Measurements from ENCODE around the gene SLC9B2.

DNA sequence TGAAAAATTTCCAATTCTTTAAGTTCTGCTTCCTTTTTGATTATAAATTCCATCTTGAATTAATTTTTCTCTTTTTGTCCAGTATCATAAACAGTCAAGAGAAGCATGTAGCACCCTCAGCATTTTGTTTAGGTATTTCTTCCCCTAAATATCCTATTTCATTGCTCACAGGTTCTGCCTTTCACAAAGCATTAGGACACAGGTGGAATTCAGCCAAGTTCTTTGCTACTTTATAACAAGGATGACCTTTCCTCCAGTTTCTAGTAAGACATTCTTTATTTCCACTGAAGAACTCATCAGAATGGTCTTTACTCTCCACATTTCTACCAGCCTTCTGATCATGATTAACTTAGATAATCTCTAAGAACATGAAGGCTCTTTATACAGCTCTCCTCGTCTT lies 64.5 kb downstream of the SLC9B2 start:
- TF ChIP-seq, protein P1, sequence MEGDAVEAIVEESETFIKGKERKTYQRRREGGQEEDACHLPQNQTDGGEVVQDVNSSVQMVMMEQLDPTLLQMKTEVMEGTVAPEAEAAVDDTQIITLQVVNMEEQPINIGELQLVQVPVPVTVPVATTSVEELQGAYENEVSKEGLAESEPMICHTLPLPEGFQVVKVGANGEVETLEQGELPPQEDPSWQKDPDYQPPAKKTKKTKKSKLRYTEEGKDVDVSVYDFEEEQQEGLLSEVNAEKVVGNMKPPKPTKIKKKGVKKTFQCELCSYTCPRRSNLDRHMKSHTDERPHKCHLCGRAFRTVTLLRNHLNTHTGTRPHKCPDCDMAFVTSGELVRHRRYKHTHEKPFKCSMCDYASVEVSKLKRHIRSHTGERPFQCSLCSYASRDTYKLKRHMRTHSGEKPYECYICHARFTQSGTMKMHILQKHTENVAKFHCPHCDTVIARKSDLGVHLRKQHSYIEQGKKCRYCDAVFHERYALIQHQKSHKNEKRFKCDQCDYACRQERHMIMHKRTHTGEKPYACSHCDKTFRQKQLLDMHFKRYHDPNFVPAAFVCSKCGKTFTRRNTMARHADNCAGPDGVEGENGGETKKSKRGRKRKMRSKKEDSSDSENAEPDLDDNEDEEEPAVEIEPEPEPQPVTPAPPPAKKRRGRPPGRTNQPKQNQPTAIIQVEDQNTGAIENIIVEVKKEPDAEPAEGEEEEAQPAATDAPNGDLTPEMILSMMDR (IDR thresholded peaks at IDR 0.05): no peak
- no peak for TF ChIP-seq POLR2A (IDR thresholded peaks at IDR 0.05)

All from body of pancreas (tissue), 4 donors.